GM12878 (cell line): ENCODE results near the gene FNDC3B. TPM values are rescaled to one million over a fixed set of nuclear protein-coding genes. Genes with fewer than 3 reads are reported as not detected.
A peak's percentile ranks its signal among the peaks of the same experiment; 100 is the strongest.

Source experiments
- ATAC-seq: fragments of 200-7000 bp; cut with Tn5 transposase; 3 replicates; pipeline ENCODE4 v1.9.1; 2020; ENCODE audit warnings: mild to moderate bottlenecking, moderate library complexity
- BruUV-seq: library from RNA; stranded (reverse); fragments of 400-500 nt; replicated peaks from 2 replicates; lab custom pipeline; 2021; lab: Mats Ljungman, UMichigan
- CTCF ChIA-PET: fragments of 300-600 bp; sonication (Branson Sonifier 250); formaldehyde crosslinking; extraction: SDS; loops from one replicate; lab custom pipeline; 2021; ENCODE audit warnings: inconsistent platforms; lab: Yijun Ruan, JAX
- POLR2A ChIA-PET: fragments of 350-600 bp; formaldehyde crosslinking; extraction: SDS; loops from one replicate; lab custom pipeline; 2021; ENCODE audit warnings: inconsistent platforms; lab: Charles Lee
- RAD21 ChIA-PET: fragments of 300-600 bp; sonication (Branson Sonifier 250); formaldehyde crosslinking; loops from one replicate; lab custom pipeline; 2023; ENCODE audit warnings: antibody characterized with exemption; ENCODE audit not compliant: unreplicated experiment; lab: Charles Lee
- SMC1A ChIA-PET: fragments of 300-600 bp; sonication (Branson Sonifier 250); formaldehyde crosslinking; loops from one replicate; lab custom pipeline; 2023; ENCODE audit not compliant: unreplicated experiment, uncharacterized antibody; lab: Charles Lee
- DNase-seq: peaks from one replicate; pipeline ENCODE4 v3.0.0-alpha.2; 2011; ENCODE audit warnings: low read depth, low spot score
- FAIRE-seq: peaks from 3 replicates; lab custom pipeline; 2011; peaks lifted over from hg19 to GRCh38; lab: Jason Lieb, UNC
- H2AFZ ChIP-seq: 2 replicates; pipeline ENCODE4 v1.6.0; 2011; ENCODE audit warnings: low read depth, low read length, control low read depth; ENCODE audit not compliant: control insufficient read depth
- H3K27ac ChIP-seq: 2 replicates; pipeline ENCODE4 v1.5.1; 2011; ENCODE audit warnings: control low read depth; ENCODE audit not compliant: control insufficient read depth, insufficient read depth
- H3K27me3 ChIP-seq, 2 experiments: replicated peaks in 1 of 2; 2 replicates each; pipeline versions ENCODE4 v1.6.0 to v1.6.1; 2011; ENCODE audit warnings: low read length in 1 of 2; ENCODE audit not compliant: control insufficient read depth in 2 of 2, insufficient read depth in 2 of 2
- H3K36me3 ChIP-seq, 2 experiments: 2 replicates each; pipeline ENCODE4 v1.5.1; 2011; ENCODE audit warnings: low read length in 1 of 2; ENCODE audit not compliant: control insufficient read depth in 2 of 2, insufficient read depth in 2 of 2
- H3K4me1 ChIP-seq: 2 replicates; pipeline ENCODE4 v1.6.1; 2011; ENCODE audit warnings: mild to moderate bottlenecking, low read length, moderate library complexity, mixed read lengths; ENCODE audit not compliant: control insufficient read depth, insufficient read depth
- H3K4me2 ChIP-seq: 2 replicates; pipeline ENCODE4 v1.6.0; 2011; ENCODE audit warnings: control low read depth; ENCODE audit not compliant: control insufficient read depth, insufficient read depth
- H3K4me3 ChIP-seq: fragments of 200-600 bp; sonication (generic); 2 replicates; pipeline ENCODE4 v1.5.1; 2016
- H3K79me2 ChIP-seq: 2 replicates; pipeline ENCODE4 v1.6.0; 2011; ENCODE audit warnings: low read length; ENCODE audit not compliant: control insufficient read depth, insufficient read depth
- H3K9ac ChIP-seq: 2 replicates; pipeline ENCODE4 v1.8.0; 2011; ENCODE audit warnings: low read length, control low read depth, mixed read lengths; ENCODE audit not compliant: control insufficient read depth, insufficient read depth
- H3K9me3 ChIP-seq: replicated peaks from 3 replicates; pipeline ENCODE4 v1.5.1; 2011; ENCODE audit warnings: mild to moderate bottlenecking, low read length; ENCODE audit not compliant: control insufficient read depth, insufficient read depth
- H4K20me1 ChIP-seq: 2 replicates; pipeline ENCODE4 v1.6.0; 2011; ENCODE audit not compliant: control insufficient read depth, insufficient read depth
- CBFB ChIP-seq: IDR thresholded peaks from 2 replicates; pipeline ENCODE4 v1.6.1; 2016; ENCODE audit warnings: antibody characterized with exemption, low read depth
- CBX5 ChIP-seq: sonication (generic); IDR thresholded peaks from 2 replicates; pipeline ENCODE4 v1.6.1; 2016; ENCODE audit warnings: low read depth, moderate library complexity, mild to moderate bottlenecking, inconsistent platforms
- CEBPB ChIP-seq, 2 experiments: fragments of 150-350 bp in 1 of 2; IDR thresholded peaks; 2 replicates each; pipeline ENCODE4 v1.6.1; 2012 to 2014; ENCODE audit warnings: low read depth in 2 of 2, low read length in 2 of 2, borderline replicate concordance in 1 of 2, inconsistent platforms in 1 of 2
- CHD1 ChIP-seq: IDR thresholded peaks from 2 replicates; pipeline ENCODE4 v1.6.1; 2012; ENCODE audit warnings: low read depth, low read length, improper control_type of control experiment
- EZH2 ChIP-seq: IDR thresholded peaks from 2 replicates; pipeline ENCODE4 v1.6.1; 2012; ENCODE audit warnings: low read depth, mild to moderate bottlenecking, control low read depth, inconsistent platforms, low read length, borderline replicate concordance; ENCODE audit not compliant: control insufficient read depth
- FOS ChIP-seq: IDR thresholded peaks from 3 replicates; pipeline ENCODE4 v1.6.1; 2011; ENCODE audit warnings: borderline replicate concordance; ENCODE audit not compliant: insufficient read length; ENCODE audit errors: extremely low read depth
- GATAD2B ChIP-seq: fragments of 450-650 bp; conservative IDR thresholded peaks from 2 replicates; pipeline ENCODE4 v1.6.1; 2017; ENCODE audit warnings: low read depth, mild to moderate bottlenecking, moderate library complexity
- HDAC2 ChIP-seq: fragments of 200-600 bp; sonication (generic); IDR thresholded peaks from 2 replicates; pipeline ENCODE4 v1.6.1; 2017
- IRF4 ChIP-seq: IDR thresholded peaks from 2 replicates; pipeline ENCODE4 v1.6.1; 2011; ENCODE audit warnings: low read depth, low read length
- KLF5 ChIP-seq: fragments of 450-650 bp; IDR thresholded peaks from 2 replicates; pipeline ENCODE4 v1.6.1; 2014; ENCODE audit warnings: mild to moderate bottlenecking; ENCODE audit not compliant: partially characterized antibody
- MEF2A ChIP-seq: IDR thresholded peaks from 2 replicates; pipeline ENCODE4 v1.6.1; 2011; ENCODE audit warnings: low read depth, mild to moderate bottlenecking, low read length, moderate library complexity; ENCODE audit not compliant: insufficient read depth
- MXI1 ChIP-seq: fragments of 150-350 bp; IDR thresholded peaks from 2 replicates; pipeline ENCODE4 v1.6.1; 2011; ENCODE audit warnings: low read depth, mild to moderate bottlenecking, inconsistent platforms, low read length, improper control_type of control experiment
- NR2C2 ChIP-seq: IDR thresholded peaks from 2 replicates; pipeline ENCODE4 v1.6.1; 2011; ENCODE audit warnings: borderline replicate concordance, low read depth; ENCODE audit not compliant: control insufficient read depth, insufficient read length
- NRF1 ChIP-seq: conservative IDR thresholded peaks from 2 replicates; pipeline ENCODE4 v1.6.1; 2011; ENCODE audit warnings: mild to moderate bottlenecking, low read depth, low read length, improper control_type of control experiment
- RAD51 ChIP-seq: fragments of 450-650 bp; IDR thresholded peaks from 2 replicates; pipeline ENCODE4 v1.6.1; 2016; ENCODE audit warnings: moderate library complexity, mild to moderate bottlenecking, inconsistent platforms
- RCOR1 ChIP-seq: conservative IDR thresholded peaks from 2 replicates; pipeline ENCODE4 v1.6.1; 2012; ENCODE audit warnings: low read depth, low read length, improper control_type of control experiment
- RELA ChIP-seq: fragments of 450-650 bp; IDR thresholded peaks from 2 replicates; pipeline ENCODE4 v1.8.0; 2014; ENCODE audit warnings: borderline replicate concordance; ENCODE audit not compliant: partially characterized antibody
- SIN3A ChIP-seq: IDR thresholded peaks from 2 replicates; pipeline ENCODE4 v1.6.1; 2012; ENCODE audit warnings: low read depth, low read length, improper control_type of control experiment
- SP1 ChIP-seq: IDR thresholded peaks from one replicate; pipeline ENCODE4 v1.6.1; 2011; ENCODE audit warnings: low read depth, low read length
- STAT1 ChIP-seq: fragments of 450-650 bp; conservative IDR thresholded peaks from 2 replicates; pipeline ENCODE4 v1.6.1; 2014; ENCODE audit warnings: antibody characterized with exemption, mild to moderate bottlenecking
- TBL1XR1 ChIP-seq: IDR thresholded peaks from 2 replicates; pipeline ENCODE4 v1.6.1; 2012; ENCODE audit warnings: low read depth, low read length, improper control_type of control experiment
- ZNF24 ChIP-seq: fragments of 450-650 bp; IDR thresholded peaks from 2 replicates; pipeline ENCODE4 v1.6.1; 2017; ENCODE audit warnings: antibody characterized with exemption, mild to moderate bottlenecking
- ZNF384 ChIP-seq: IDR thresholded peaks from 2 replicates; pipeline ENCODE4 v1.6.1; 2012; ENCODE audit warnings: low read depth, mild to moderate bottlenecking, low read length, improper control_type of control experiment, borderline replicate concordance
- WGBS: methylation state at CpG from one replicate; pipeline ENCODE4 v1.1.6; 2016; ENCODE audit warnings: low lambda C conversion rate; ENCODE audit not compliant: insufficient replicate concordance, insufficient coverage; ENCODE audit errors: missing lambda C conversion rate; 5-methylcytosine and 5-hydroxymethylcytosine counted together
- in situ Hi-C: fragments of 300-500 bp; cut with MboI; formaldehyde crosslinking; loops from 9 replicates; pipeline ENCODE4 v1.14.3; 2018; ENCODE audit warnings: mixed read lengths
- intact Hi-C: fragments of 100-400 bp; cut with micrococcal nuclease; formaldehyde crosslinking; loops from one replicate; pipeline ENCODE4 v1.14.2; 2022; ENCODE audit not compliant: unreplicated experiment
- polyA plus RNA-seq, 11 experiments: library from polyadenylated mRNA; depleted of rRNA in 4 of 11; unstranded in 6 of 11; stranded (reverse) in 5 of 11; fragments of >200 nt; fragmentation: Nextera tagmentation in 4 of 11; fragmentation: Illumina TruSeq in 1 of 11; extraction: Ambion mirVana in 4 of 11; extraction: Trizol in 1 of 11; gene quantifications; 1 replicate in 1 of 11; 2 replicates in 10 of 11; pipeline versions ENCODE4 v1.2.1 to v1.2.3, GENCODE V29; 2011 to 2016; ENCODE audit warnings: inconsistent platforms in 2 of 11, missing spikeins in 2 of 11, low read depth in 1 of 11
- total RNA-seq, 4 experiments: library from RNA; depleted of rRNA in 3 of 4; stranded (reverse); fragments of >200 nt in 3 of 4; fragmentation: Illumina TruSeq in 1 of 4; extraction: Trizol in 1 of 4; gene quantifications; 2 replicates each; pipeline versions ENCODE4 v1.2.1 to v1.2.3, GENCODE V29; 2013 to 2021
- TF ChIP-seq, protein P1 (sequence below): fragments of 450-650 bp; IDR thresholded peaks from 2 replicates; pipeline ENCODE4 v1.6.1; 2016; ENCODE audit warnings: mild to moderate bottlenecking
- TF ChIP-seq, protein P2 (sequence below): IDR thresholded peaks from 2 replicates; pipeline ENCODE4 v1.6.1; 2012; ENCODE audit warnings: low read depth, low read length, improper control_type of control experiment

Gene FNDC3B
- total and polyA plus RNA-seq, 10 of the 15 experiments (the other 5 are each of a cell fraction or from before 2014, with no cell fraction given) = 7.9 to 35.0 (median 18.5) TPM

DNA sequence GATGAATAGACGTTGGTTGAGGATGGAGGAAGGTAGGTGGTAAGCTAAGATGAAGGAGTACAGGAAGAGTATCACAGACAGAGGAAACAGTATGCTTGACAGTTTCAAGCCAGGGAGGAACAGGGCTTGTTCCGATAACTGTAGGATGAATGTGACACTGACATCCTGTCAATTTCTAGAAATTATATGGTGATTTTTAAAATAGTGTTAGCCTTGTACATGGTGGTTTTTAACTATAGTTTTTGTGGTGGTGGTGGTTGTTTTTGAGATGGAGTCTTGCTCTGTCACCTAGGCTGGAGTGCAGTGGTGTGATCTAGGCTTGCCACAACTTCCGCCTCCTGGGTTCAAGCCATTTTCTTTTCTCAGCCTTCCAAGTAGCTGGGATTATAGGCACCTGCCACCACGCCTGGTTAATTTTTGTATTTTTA lies 92.8 kb downstream of the FNDC3B start:
- ChIA-PET POLR2A (interaction anchor here (0.8 to 1.1 kb wide), 4 partner anchors 25 to 92 kb away, joined by 3 to 7 read pairs (median 5); no protein-coding TSS in a partner anchor), SMC1A (interaction anchor here (0.6 to 16.7 kb wide), 19 partner anchors 8 to 1150 kb away, joined by 3 to 254 read pairs (median 4); no protein-coding TSS in a partner anchor), RAD21 (interaction anchor here (0.7 to 7.9 kb wide), 16 partner anchors 10 to 296 kb away, joined by 3 to 71 read pairs (median 4); no protein-coding TSS in a partner anchor), CTCF (interaction anchor here (0.8 to 4.2 kb wide), 6 partner anchors 8 to 201 kb away, joined by 3 to 27 read pairs (median 3); no protein-coding TSS in a partner anchor)
- H3K4me3 ChIP-seq = no peak overlapping the region
- no peaks in the 10 kb centered on the region; a peak in 1 of 4 replicates for H3K36me3 ChIP-seq
- peak overlapping the region; percentile 67 for H3K27ac ChIP-seq
- in situ Hi-C loops = no loop called here
- FAIRE-seq = peak; percentile 80
- H3K4me1 ChIP-seq = peaks cover 41% of the 10 kb centered on the region
- peaks cover 19% of the 10 kb centered on the region for H3K79me2 ChIP-seq
- no peaks in the 10 kb centered on the region for H3K27me3 ChIP-seq
- H3K4me2 ChIP-seq = peak overlapping the region; percentile 63
- BruUV-seq = no TSS peak
- DNase-seq = peak; percentile 66
- H3K9ac ChIP-seq = no peak overlapping the region
- intact Hi-C loops = loop anchor here (1.0 to 5.0 kb wide), 4 partner anchors 17 to 90 kb away; no protein-coding TSS in a partner anchor
- H4K20me1 ChIP-seq = no peaks in the 10 kb centered on the region
- no peak overlapping the region for H2AFZ ChIP-seq
- no peaks in the 10 kb centered on the region; the same call in 2 of the 3 replicates for H3K9me3 ChIP-seq
- 83% methylated on average over 4 of the region's 4 CpGs for WGBS
- peak; percentile 69 for ATAC-seq
- TF ChIP-seq MEF2A (peak; percentile 56; the same call in 1 of the 2 replicates), TBL1XR1 (no peak), CBFB (peak; percentile 65), RCOR1 (no peak), ZNF384 (no peak), CEBPB (IDR thresholded peaks at IDR 0.05; ENCODE audit: borderline replicate concordance in 1 of 2, low read depth in 2 of 2, low read length in 2 of 2) (no peak), SP1 (no peak), FOS (no peak), CBX5 (no peak), IRF4 (peak; percentile 12; the same call in 1 of the 2 replicates), NRF1 (no peak), EZH2 (no peak), KLF5 (no peak), SIN3A (no peak), RELA (no peak), RAD51 (no peak), HDAC2 (no peak), NR2C2 (no peak), GATAD2B (no peak; the same call in 1 of the 2 replicates), STAT1 (no peak), CHD1 (no peak), MXI1 (no peak), ZNF24 (no peak)
- TF ChIP-seq, protein P1, sequence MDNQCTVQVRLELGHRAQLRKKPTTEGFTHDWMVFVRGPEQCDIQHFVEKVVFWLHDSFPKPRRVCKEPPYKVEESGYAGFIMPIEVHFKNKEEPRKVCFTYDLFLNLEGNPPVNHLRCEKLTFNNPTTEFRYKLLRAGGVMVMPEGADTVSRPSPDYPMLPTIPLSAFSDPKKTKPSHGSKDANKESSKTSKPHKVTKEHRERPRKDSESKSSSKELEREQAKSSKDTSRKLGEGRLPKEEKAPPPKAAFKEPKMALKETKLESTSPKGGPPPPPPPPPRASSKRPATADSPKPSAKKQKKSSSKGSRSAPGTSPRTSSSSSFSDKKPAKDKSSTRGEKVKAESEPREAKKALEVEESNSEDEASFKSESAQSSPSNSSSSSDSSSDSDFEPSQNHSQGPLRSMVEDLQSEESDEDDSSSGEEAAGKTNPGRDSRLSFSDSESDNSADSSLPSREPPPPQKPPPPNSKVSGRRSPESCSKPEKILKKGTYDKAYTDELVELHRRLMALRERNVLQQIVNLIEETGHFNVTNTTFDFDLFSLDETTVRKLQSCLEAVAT = peak; percentile 74
- TF ChIP-seq, protein P2, sequence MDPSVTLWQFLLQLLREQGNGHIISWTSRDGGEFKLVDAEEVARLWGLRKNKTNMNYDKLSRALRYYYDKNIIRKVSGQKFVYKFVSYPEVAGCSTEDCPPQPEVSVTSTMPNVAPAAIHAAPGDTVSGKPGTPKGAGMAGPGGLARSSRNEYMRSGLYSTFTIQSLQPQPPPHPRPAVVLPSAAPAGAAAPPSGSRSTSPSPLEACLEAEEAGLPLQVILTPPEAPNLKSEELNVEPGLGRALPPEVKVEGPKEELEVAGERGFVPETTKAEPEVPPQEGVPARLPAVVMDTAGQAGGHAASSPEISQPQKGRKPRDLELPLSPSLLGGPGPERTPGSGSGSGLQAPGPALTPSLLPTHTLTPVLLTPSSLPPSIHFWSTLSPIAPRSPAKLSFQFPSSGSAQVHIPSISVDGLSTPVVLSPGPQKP = no peak
